GM12892 (cell line): ENCODE measurements around the gene FAM118A.

Experiments
- POLR2A ChIP-seq: IDR thresholded peaks from 2 replicates; pipeline ENCODE4 v1.6.1; 2011; ENCODE audit warnings: low read depth, low read length, control low read depth
- TAF1 ChIP-seq: IDR thresholded peaks from 2 replicates; pipeline ENCODE4 v1.6.1; 2011; ENCODE audit warnings: low read depth, mild to moderate bottlenecking, control low read depth, low read length, borderline replicate concordance

GRCh38 chr22:45281010-45281409 lies 28.7 kb upstream of the FAM118A start:
- TF ChIP-seq POLR2A = no peak
- TF ChIP-seq TAF1 = no peak
